ENCODE data around the gene HOXD13.

DNA sequence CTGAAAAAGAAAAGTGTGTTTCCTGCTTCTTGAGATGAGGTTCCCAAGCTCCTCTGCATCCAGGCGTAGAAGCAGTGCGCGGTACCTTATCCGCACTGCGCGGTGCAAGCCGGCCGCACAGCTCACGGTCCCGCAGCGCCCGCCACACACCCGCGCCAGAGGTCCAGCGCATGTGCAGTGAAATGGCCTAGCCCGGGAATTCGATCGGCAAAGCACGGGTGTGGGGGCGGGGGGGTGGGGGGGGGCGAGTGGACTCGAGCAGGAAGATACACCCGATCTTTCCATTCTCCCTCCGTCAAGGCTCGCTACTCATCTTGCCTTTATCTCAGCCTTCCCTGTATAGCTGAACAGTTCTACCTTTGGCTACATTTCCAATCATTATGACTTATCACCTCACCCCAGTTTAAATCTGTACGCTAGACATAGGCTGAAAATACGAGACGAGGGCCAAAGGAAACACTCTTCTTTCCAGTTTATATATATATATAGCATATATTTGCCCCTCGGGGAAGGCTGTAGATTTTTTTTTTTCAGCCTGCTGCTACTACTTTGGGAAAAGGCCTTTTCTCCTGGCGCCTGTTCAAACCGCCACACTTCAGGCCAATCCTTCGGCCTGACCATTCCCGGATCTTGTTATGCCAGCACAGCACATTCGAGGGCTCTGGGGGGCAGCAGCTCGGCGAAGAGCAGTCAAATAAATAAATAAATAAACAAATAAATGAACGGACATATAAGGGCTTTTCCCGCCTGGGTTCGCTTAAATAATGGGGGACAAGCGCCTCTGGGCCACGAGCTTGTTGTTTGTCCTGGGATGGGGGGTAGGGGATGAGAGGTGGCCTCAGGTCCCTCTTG is 47.4 kb downstream of the HOXD13 start:
- TF ChIP-seq, protein P1, sequence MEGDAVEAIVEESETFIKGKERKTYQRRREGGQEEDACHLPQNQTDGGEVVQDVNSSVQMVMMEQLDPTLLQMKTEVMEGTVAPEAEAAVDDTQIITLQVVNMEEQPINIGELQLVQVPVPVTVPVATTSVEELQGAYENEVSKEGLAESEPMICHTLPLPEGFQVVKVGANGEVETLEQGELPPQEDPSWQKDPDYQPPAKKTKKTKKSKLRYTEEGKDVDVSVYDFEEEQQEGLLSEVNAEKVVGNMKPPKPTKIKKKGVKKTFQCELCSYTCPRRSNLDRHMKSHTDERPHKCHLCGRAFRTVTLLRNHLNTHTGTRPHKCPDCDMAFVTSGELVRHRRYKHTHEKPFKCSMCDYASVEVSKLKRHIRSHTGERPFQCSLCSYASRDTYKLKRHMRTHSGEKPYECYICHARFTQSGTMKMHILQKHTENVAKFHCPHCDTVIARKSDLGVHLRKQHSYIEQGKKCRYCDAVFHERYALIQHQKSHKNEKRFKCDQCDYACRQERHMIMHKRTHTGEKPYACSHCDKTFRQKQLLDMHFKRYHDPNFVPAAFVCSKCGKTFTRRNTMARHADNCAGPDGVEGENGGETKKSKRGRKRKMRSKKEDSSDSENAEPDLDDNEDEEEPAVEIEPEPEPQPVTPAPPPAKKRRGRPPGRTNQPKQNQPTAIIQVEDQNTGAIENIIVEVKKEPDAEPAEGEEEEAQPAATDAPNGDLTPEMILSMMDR (IDR thresholded peaks at IDR 0.05) = no peak
- TF ChIP-seq POLR2A (IDR thresholded peaks at IDR 0.05) (no peak), POLR2AphosphoS5 (IDR thresholded peaks at IDR 0.05) (no peak)
